ENCODE measurements around the gene PRKCE. TPM values are rescaled to one million over a fixed set of nuclear protein-coding genes. Genes with fewer than 3 reads are reported as not detected.

The PRKCE gene
- total RNA-seq, 1 donor = 12.5 TPM

DNA sequence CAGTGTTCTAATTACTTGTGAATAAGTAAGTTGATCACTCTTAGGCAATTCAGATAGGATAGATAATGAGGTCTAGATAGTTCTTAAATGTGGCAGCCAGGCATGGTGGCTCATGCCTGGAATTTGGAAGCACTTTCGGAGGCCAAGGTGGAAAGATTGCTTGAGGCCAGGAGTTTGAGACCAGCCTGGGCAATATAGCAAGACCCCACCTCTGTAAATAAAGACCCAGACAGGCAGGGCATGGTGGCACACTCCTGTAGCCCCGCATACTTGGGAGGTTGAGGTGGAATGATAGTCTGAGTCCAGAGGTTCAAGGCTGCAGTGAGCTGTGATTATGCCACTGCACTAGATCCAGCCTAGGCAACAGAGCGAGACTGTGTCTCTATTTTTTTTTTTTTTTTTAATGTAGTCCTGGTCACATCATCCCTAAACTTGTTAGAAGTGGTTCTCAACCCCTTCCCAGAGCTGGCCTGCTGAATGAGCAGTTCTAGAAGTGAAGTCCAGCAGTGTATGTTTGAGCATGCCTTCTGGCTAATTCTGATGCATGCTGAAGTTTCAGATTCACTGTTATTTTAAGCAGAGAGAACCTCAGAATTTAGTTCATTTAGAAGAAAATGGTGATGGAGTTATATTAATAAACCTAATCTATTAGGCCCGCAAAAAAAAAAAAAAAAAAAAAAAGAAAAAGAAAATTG, 306.2 kb downstream of the PRKCE start:
- H3K4me3 ChIP-seq (ENCODE audit: low read depth, low read length) = no peak overlapping the region
- DNase-seq (ENCODE audit: low read depth) = no peak
- TF ChIP-seq, protein P1, sequence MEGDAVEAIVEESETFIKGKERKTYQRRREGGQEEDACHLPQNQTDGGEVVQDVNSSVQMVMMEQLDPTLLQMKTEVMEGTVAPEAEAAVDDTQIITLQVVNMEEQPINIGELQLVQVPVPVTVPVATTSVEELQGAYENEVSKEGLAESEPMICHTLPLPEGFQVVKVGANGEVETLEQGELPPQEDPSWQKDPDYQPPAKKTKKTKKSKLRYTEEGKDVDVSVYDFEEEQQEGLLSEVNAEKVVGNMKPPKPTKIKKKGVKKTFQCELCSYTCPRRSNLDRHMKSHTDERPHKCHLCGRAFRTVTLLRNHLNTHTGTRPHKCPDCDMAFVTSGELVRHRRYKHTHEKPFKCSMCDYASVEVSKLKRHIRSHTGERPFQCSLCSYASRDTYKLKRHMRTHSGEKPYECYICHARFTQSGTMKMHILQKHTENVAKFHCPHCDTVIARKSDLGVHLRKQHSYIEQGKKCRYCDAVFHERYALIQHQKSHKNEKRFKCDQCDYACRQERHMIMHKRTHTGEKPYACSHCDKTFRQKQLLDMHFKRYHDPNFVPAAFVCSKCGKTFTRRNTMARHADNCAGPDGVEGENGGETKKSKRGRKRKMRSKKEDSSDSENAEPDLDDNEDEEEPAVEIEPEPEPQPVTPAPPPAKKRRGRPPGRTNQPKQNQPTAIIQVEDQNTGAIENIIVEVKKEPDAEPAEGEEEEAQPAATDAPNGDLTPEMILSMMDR (IDR thresholded peaks at IDR 0.05; ENCODE audit: insufficient read depth, low read length) = no peak

DNA sequence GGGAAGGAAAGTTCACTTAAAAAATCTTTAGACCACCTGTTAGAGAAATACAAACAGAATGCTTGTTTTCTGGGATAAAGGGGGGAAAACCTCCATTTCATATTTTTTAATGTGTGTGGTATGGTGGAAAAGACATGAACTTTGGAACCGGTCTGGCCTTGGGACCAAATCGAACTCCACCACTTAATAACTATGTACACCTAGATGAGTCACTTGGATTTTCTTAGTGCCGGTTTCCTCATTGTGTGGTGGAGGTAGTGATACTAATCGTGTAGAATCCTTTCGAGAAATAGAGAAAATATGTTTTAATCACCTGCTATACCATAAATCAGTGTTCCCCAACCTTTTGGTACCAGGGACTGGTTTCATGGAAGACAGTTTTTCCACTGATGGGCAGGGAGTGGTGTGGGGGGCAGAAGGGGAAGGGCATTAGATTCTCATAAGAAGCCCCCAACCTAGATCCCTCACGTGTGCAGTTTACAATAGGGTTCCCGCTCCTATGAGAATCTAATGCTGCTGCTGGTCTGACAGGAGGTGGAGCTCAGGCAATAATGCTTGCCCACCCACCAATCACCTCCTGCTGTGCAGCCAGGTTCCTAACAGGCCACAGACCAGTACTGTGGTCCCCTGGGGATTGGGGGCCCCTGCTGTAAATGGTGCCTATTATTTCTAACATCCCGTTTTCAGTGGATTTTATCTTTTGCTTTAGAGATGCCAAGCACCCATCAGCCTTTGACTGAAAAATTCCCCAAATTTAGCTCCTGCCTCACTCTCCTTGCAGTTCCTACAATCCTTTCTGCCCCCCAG, 308.8 kb downstream of the PRKCE start:
- H3K4me3 ChIP-seq (ENCODE audit: low read depth, low read length) = no peak overlapping the region
- TF ChIP-seq, protein P1 (IDR thresholded peaks at IDR 0.05; ENCODE audit: insufficient read depth, low read length) = no peak
- DNase-seq (ENCODE audit: low read depth) = no peak

GRCh38 chr2:45962177-45962921, 310.9 kb downstream of the PRKCE start:
- H3K4me3 ChIP-seq (ENCODE audit: low read depth, low read length) = no peak overlapping the region
- TF ChIP-seq, protein P1 (IDR thresholded peaks at IDR 0.05; ENCODE audit: insufficient read depth, low read length) = no peak
- peak; percentile 90 for DNase-seq (ENCODE audit: low read depth)

- TF ChIP-seq, protein P1 (IDR thresholded peaks at IDR 0.05; ENCODE audit: insufficient read depth, low read length) = no peak
- no peak for DNase-seq (ENCODE audit: low read depth)
- no peak overlapping the region for H3K4me3 ChIP-seq (ENCODE audit: low read depth, low read length)
Observed at GRCh38 chr2:45963816-45964215, 312.3 kb downstream of the PRKCE start.

DNA sequence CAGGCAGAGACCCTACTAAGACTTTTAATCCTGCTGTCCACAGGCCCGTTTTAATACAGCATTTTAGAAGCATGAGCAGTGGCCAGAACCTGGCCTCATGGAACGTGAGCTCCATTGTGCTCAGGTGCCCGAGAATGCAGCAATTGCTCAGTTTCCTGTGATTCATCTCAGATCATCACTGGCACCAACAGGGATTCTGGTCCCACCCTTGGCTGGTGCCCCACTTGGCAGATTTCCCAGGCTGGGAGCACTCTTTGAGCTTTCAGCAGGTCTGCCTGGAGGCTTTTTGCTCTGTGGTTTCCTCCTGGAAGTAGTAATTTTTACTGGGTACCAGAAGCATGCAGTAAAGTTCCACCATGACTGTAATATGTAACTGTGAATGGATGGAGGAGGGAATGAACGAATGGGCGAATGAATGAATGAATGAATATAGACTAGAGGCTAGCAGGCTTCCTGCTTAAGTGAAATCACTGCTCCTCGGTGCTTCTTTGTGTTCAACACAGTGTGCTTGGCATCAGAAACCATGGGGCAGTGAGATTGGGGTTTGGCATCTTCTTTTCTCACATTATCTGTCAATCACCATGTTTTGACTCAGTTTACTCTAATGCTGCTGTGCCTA, 312.9 kb downstream of the PRKCE start:
- peak; percentile 97 for DNase-seq (ENCODE audit: low read depth)
- H3K4me3 ChIP-seq (ENCODE audit: low read depth, low read length) = no peak overlapping the region
- TF ChIP-seq, protein P1 (IDR thresholded peaks at IDR 0.05; ENCODE audit: insufficient read depth, low read length) = no peak

- H3K4me3 ChIP-seq (ENCODE audit: low read depth, low read length) = no peak overlapping the region
- no peak for DNase-seq (ENCODE audit: low read depth)
- TF ChIP-seq, protein P1 (IDR thresholded peaks at IDR 0.05; ENCODE audit: insufficient read depth, low read length) = no peak
Observed at GRCh38 chr2:45964906-45965305, 313.4 kb downstream of the PRKCE start.

Data from fibroblast of the aortic adventitia (primary cell).